K562 (cell line): Measurements from ENCODE around the gene SVOP. TPM values are rescaled to one million over a fixed set of nuclear protein-coding genes. Genes with fewer than 3 reads are reported as not detected.

Experiments
- BRD9 ChIP-seq: fragments of 450-650 bp; IDR thresholded peaks from 2 replicates; pipeline ENCODE4 v1.6.1; 2018; ENCODE audit warnings: low read depth; ENCODE audit not compliant: partially characterized antibody
- CAMTA2 ChIP-seq: fragments of 250-450 bp; sonication (Bioruptor Pico); conservative IDR thresholded peaks from 2 replicates; pipeline ENCODE4 v1.5.1; 2022
- MCM5 ChIP-seq: fragments of 450-650 bp; IDR thresholded peaks from 2 replicates; pipeline ENCODE4 v1.6.1; 2016; ENCODE audit warnings: low read depth
- NFYB ChIP-seq: IDR thresholded peaks from 2 replicates; pipeline ENCODE4 v1.6.1; 2011; ENCODE audit warnings: mild to moderate bottlenecking, moderate library complexity; ENCODE audit not compliant: insufficient read length; ENCODE audit errors: extremely low read depth
- ZKSCAN8 ChIP-seq: fragments of 200-800 bp; sonication (Bioruptor generic); IDR thresholded peaks from 2 replicates; pipeline ENCODE4 v1.6.1; 2016; ENCODE audit warnings: missing genetic modification characterization, missing compliant biosample characterization
- ZNF274 ChIP-seq: IDR thresholded peaks from 2 replicates; pipeline ENCODE4 v1.6.1; 2011; ENCODE audit warnings: low read depth, mild to moderate bottlenecking, low read length, moderate library complexity, borderline replicate concordance
- ZNF695 ChIP-seq: fragments of 450-650 bp; formaldehyde crosslinking; IDR thresholded peaks from 2 replicates; pipeline ENCODE4 v1.4.0; 2020; ENCODE audit warnings: mild to moderate bottlenecking, moderate library complexity
- polyA plus RNA-seq, 8 experiments: library from polyadenylated mRNA; depleted of rRNA in 4 of 8; stranded (reverse) in 5 of 8; unstranded in 3 of 8; fragments of >200 nt; fragmentation: Nextera tagmentation in 2 of 8; fragmentation: Illumina TruSeq in 1 of 8; extraction: Ambion mirVana in 2 of 8; extraction: Trizol in 1 of 8; gene quantifications; 2 replicates each; pipeline versions ENCODE4 v1.2.1 to v1.2.3, GENCODE V29; 2011 to 2014; ENCODE audit warnings: inconsistent platforms in 1 of 8, missing spikeins in 1 of 8
- total RNA-seq, 7 experiments: library from RNA; depleted of rRNA in 6 of 7; stranded (reverse); fragments of >200 nt in 6 of 7; fragmentation: Illumina TruSeq in 2 of 7; extraction: Trizol in 2 of 7; gene quantifications; 2 replicates each; pipeline versions ENCODE4 v1.2.1 to v1.2.3, GENCODE V29; 2011 to 2021; ENCODE audit warnings: low replicate concordance in 1 of 7
- TF ChIP-seq, protein P1 (sequence below), 2 experiments: fragments of 450-650 bp; IDR thresholded peaks; 2 replicates each; pipeline ENCODE4 v1.6.1; 2016; ENCODE audit warnings: mild to moderate bottlenecking in 2 of 2, borderline replicate concordance in 1 of 2, low read depth in 1 of 2, moderate library complexity in 1 of 2
- TF ChIP-seq, protein P2 (sequence below): fragments of 250-450 bp; sonication (Bioruptor Pico); IDR thresholded peaks from 2 replicates; pipeline ENCODE4 v1.4.0; 2020; ENCODE audit warnings: borderline replicate concordance
- TF ChIP-seq, protein P3 (sequence below): fragments of 450-650 bp; IDR thresholded peaks from 2 replicates; pipeline ENCODE4 v1.7.0; 2016; ENCODE audit warnings: borderline replicate concordance

Gene SVOP
- total and polyA plus RNA-seq, 9 of the 15 experiments (the other 6 are each of a cell fraction or from before 2014, with no cell fraction given): 0.01 to 0.09 (median 0.06) TPM; not detected in 1

DNA sequence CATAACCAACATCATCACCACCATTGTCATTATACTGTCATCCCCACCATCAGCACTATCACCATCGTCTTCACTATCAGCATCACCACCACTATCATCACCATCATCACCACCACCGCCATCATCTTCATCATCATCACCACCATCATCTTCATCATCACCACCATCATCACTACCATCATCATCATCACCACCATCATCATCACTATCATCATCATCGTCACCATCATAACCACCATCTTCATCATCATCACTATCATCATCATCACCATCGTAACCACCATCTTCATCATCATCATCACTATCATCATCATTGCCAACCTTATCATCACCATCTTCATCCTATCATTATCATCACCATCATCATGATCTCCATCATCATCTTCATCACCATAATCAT, 39.0 kb downstream of the SVOP start (continued):
- TF ChIP-seq, protein P1, sequence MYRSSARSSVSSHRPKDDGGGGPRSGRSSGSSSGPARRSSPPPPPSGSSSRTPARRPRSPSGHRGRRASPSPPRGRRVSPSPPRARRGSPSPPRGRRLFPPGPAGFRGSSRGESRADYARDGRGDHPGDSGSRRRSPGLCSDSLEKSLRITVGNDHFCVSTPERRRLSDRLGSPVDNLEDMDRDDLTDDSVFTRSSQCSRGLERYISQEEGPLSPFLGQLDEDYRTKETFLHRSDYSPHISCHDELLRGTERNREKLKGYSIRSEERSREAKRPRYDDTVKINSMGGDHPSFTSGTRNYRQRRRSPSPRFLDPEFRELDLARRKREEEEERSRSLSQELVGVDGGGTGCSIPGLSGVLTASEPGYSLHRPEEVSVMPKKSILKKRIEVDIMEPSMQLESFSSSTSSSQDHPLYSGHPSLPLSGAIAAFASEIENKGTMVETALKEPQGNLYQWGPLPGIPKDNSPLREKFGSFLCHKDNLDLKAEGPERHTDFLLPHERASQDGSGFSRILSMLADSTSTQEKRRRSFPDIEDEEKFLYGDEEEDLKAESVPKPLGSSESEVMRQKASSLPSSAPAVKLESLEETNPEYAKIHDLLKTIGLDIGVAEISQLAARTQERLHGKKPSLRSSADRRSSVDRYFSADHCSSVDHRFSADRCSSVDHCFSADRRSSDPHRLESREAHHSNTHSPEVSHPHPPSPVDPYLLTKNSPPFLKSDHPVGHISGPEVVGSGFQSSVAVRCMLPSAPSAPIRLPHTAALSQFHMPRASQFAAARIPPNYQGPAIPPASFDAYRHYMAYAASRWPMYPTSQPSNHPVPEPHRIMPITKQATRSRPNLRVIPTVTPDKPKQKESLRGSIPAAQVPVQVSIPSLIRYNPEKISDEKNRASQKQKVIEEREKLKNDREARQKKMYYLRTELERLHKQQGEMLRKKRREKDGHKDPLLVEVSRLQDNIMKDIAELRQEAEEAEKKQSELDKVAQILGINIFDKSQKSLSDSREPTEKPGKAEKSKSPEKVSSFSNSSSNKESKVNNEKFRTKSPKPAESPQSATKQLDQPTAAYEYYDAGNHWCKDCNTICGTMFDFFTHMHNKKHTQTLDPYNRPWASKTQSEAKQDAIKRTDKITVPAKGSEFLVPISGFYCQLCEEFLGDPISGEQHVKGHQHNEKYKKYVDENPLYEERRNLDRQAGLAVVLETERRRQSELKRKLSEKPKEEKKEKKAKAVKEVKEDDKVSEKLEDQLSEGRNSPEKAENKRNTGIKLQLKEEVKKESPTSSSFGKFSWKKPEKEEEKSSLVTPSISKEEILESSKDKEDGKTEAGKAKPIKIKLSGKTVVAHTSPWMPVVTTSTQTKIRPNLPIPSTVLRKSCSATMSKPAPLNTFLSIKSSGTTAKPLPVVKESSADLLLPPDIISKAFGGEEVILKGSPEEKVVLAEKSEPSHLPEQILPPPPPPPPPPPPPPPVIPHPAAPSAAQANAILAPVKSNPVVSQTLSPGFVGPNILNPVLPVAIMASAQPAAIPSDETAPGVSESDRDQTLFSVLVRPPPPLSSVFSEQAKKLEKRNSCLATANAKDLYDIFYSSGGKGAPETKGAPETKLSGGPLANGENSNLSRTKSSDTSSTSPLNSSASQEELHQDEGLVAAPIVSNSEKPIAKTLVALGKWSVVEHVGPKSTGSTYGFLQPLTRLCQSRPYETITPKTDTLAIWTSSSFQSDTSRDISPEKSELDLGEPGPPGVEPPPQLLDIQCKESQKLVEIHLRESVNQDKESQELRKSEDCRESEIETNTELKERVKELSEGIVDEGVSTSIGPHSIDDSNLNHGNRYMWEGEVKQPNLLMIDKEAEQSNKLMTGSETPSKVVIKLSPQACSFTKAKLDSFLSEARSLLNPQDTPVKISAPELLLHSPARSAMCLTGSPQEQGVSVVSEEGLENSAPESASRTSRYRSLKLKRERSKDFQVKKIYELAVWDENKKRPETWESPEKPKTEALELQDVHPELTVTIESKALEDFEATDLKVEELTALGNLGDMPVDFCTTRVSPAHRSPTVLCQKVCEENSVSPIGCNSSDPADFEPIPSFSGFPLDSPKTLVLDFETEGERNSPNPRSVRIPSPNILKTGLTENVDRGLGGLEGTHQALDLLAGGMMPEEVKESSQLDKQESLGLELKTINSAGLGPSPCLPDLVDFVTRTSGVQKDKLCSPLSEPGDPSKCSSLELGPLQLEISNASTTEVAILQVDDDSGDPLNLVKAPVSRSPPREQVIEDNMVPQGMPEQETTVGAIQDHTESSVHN (IDR thresholded peaks at IDR 0.05; ENCODE audit: borderline replicate concordance in 1 of 2, low read depth in 1 of 2): no peak
- TF ChIP-seq ZNF695 (no peak), MCM5 (no peak), BRD9 (no peak), NFYB (no peak), CAMTA2 (CRISPR knock-in tag) (no peak), ZKSCAN8 (no peak), ZNF274 (no peak)
- TF ChIP-seq, protein P2, sequence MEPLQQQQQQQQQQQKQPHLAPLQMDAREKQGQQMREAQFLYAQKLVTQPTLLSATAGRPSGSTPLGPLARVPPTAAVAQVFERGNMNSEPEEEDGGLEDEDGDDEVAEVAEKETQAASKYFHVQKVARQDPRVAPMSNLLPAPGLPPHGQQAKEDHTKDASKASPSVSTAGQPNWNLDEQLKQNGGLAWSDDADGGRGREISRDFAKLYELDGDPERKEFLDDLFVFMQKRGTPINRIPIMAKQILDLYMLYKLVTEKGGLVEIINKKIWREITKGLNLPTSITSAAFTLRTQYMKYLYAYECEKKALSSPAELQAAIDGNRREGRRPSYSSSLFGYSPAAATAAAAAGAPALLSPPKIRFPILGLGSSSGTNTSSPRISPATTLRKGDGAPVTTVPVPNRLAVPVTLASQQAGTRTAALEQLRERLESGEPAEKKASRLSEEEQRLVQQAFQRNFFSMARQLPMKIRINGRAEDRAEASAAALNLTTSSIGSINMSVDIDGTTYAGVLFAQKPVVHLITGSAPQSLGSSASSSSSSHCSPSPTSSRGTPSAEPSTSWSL (CRISPR knock-in tag): no peak
- TF ChIP-seq, protein P3, sequence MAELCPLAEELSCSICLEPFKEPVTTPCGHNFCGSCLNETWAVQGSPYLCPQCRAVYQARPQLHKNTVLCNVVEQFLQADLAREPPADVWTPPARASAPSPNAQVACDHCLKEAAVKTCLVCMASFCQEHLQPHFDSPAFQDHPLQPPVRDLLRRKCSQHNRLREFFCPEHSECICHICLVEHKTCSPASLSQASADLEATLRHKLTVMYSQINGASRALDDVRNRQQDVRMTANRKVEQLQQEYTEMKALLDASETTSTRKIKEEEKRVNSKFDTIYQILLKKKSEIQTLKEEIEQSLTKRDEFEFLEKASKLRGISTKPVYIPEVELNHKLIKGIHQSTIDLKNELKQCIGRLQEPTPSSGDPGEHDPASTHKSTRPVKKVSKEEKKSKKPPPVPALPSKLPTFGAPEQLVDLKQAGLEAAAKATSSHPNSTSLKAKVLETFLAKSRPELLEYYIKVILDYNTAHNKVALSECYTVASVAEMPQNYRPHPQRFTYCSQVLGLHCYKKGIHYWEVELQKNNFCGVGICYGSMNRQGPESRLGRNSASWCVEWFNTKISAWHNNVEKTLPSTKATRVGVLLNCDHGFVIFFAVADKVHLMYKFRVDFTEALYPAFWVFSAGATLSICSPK: 0 out of 2 replicates have a peak, but pooled peaks have one; percentile 24
